Occipital lobe (tissue), 2 donors: ENCODE measurements around the gene LRRK1. TPM values are rescaled to one million over a fixed set of nuclear protein-coding genes. Genes with fewer than 3 reads are reported as not detected.

ENCODE experiments used
- DNase-seq: peaks from one replicate; lab custom pipeline; 2025; lab: John Stamatoyannopoulos, UW
- total RNA-seq: library from RNA; depleted of rRNA; stranded (reverse); fragments of >200 nt; gene quantifications from one replicate; pipeline ENCODE4 v1.2.3, GENCODE V29; 2014

LRRK1 gene
- total RNA-seq, 1 donor from 2014 or later = 1.4 TPM

DNA sequence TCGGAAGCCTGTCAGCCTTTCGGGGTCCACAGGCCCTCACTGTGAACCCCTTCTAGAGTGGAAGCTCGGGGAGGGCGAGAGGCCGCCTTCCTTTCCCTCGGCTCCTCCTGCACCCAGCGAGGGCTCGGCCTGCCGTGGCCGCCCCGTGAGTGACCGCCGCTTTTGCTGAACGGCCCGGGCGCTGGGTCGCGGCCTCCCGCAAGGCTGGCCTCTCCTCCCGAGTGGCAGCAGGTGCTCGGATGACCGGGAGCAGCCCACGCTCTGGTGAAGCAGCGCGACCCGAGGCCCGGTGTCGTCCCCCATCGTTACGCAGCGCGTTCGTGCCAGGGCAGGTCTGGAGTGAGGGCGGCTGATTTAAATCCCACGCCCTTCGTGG lies 53.8 kb downstream of the LRRK1 start:
- no peak for DNase-seq

DNA sequence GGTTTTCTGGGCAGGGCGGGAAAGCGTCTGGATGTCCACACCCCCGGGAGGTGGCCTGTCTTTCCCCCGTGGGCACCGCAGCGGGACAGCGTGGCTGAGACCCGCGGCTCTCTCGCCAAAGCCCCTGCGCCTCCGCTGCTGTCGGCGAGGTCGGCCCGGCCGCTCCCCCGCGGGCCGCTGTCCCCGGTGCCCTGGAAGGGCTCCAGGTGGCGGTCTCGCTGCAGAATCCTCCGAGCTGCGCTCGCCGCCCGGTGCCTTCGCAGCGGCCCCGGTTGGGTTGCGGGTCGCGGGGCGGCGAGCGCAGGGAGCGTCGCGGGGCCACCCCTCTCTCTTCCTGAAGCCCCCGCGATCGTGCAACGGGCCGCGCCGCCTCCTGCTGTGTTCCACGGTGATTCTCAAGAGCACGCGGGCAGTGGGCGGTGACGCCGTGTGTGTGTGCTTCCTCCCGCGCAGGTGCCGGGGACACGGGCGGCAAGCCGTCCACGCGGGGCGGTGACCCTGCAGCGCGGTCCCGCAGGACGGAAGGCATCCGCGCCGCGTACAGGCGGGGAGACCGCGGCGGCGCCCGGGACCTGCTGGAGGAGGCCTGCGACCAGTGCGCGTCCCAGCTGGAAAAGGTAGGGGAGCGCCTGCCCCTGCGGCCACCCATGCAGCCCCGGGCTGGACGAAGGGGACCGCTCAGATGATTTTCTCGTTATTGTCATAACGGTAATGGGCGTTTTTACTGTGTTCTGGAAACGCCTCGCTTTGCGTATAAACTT lies 54.4 kb downstream of the LRRK1 start:
- no peak for DNase-seq

DNA sequence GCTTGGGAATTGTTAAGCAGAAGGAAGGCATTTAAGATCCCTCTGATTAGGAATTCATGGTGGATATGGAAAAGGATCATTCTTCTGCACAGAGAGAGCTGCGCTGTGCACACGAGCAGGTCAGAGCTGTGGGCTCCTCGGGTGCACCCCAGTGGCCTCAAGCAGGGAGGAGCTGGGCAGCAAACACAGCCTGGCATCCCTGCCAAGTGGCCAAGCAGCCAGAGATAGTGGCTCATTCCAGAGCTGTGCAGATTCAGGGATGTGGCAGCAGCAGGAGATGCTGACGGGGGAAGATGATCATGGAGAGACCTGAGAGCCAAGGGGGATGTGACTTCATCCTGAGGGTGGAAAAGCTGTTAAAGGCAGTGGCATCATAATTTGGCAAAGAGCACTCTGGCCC lies 55.9 kb downstream of the LRRK1 start:
- DNase-seq = no peak

DNA sequence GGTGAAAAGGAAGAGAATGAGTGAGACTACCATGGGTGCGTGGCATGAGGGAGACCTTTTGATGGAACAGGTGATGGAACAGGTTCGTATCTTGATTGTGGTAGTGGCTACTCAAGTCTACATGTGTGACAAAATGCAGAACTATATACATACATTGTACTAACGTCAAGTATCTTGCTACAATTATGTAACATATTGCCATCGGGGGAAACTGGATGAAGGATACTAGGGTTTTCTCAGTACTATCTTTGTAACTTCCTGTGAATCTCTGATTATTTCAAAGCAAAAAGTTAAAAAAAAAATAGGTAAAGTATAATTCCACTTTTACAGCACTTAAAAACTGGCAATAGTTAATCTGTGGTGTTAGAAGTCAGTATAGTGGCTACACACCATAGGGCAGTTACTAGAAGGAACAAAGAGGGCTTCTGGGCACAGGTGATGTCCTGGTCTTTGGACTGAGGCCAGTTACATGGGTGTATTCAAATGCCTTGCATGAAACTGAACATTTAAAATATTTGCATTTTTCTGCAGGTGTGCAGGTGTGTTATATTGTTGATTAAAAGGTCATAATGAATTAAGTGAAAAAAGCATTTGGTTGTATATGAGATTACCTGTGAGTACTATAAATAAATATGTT lies 61.4 kb downstream of the LRRK1 start:
- no peak for DNase-seq

DNA sequence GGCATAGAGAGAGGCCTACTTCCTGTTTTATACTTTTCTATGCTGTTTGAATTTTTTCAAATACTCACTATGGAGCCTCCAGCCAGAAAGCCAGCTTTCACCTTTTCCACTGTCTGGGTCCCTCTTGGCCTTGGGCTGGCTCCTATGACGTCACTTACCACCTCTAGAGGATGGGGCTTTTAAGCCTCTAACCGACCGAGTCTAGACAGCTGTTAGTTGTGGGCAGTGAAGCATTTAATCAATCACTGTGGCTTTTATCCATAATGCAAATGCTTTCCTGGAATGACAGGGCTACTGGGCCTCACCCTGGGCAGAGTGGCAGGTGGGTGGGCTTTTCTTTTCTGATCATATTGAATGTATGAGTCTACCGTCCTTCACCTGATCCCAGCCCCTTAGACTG lies 61.9 kb downstream of the LRRK1 start:
- no peak for DNase-seq

DNA sequence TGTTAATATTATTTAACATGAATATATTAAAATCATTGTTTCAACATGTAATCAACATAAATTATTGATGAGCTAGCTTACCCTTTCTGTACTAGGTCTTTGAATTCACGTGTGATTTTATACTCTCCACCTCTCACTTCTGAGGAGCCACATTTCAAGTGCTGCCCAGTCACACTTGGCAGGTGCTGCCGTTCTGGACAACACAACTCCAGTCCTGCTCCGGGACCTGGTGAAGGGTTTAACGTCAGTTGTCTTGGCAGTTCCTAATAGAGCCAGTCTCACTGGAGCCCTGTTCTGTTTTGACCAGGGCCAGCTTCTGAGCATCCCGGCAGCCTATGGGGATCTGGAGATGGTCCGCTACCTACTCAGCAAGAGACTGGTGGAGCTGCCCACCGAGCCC lies 64.1 kb downstream of the LRRK1 start:
- no peak for DNase-seq

DNA sequence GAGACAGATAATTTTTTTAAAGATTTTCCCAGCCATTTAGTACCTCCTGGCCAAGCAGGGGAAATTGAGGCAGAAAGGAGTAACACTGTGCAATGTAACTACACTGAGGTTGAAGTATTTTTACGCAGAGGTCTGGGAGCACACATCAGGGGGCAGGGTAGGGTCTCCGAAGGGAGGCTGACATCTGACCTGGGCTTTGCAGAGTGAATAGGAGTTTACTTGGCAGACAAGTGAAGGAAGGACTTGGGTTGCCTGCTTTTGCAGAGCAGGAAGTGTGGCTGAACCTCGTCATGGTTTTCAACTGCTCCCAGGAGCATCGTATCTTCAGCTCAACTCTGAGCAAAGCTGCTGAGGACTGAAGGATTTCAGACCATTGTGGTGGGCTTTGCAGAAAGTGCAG lies 66.2 kb downstream of the LRRK1 start:
- DNase-seq = no peak

DNA sequence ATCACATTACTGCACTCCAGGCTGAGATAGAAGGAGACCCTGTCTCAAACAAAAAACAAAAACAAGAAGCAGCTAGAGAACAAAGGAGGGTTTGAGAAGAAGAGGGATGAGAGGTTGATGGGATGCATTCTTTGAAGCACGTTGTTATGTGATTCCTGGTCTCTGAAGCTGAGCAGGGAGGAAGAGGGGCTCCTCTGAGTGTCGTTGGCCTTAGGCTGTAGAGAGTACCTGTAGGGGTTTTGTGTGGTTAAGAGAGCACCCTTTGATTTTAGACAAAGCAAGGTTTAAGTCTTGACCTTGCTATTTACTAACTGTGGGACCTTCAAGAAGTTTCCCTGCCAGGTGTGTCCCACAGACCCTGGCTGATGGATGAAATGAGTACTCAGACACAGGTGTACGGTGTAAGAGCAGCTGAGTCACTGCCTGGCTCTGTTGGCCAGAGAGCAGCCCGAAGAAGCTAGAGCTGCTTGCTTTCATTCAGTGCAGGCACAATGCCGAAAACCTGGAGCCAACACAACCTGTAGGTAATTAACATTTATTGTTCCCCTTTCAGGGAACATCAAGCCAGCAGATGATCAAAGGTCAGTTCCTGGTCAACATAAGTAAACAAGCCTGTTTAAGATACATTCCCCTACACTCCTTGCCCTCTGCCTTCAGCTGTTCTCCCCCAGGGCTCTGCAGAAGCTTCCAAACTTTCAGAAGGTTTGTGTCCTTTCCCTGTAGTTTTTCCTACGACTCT lies 67.2 kb downstream of the LRRK1 start:
- no peak for DNase-seq

DNA sequence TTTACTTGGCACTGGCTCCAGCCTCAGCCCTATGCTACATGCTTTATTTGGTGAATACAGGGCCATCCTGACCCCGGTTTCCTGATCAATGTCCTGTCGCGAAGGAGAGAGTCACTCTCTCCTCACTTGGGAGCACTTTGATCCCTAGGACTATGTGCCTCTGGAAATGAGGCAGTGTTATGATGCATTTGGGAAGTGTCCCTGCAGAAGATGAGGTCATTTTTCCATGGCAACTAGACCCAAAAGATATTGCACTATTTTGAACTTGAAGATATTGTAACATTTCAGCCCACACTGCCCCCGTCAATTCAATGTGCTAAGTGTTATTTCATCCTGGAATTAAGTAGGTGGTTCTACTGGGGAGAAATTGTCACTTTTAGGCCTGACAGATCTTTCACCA lies 68.0 kb downstream of the LRRK1 start:
- no peak for DNase-seq

DNA sequence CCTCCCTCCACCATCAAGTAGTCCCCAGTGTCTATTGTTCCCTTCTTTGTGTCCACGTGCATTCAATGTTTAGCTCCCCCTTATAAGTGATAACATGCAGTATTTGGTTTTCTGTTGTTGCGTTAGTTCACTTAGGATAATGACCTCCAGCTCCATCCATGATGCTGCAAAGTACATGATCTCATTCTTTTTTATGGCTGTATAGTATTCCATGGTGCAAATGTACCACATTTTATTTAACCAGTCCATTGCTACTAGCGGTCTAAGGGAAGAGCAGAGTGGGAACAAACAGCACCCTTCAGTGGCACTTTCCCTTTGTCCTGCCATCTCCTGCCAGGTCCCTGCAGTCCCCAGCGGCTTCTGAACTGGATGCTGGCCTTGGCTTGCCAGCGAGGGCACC lies 69.1 kb downstream of the LRRK1 start:
- no peak for DNase-seq

DNA sequence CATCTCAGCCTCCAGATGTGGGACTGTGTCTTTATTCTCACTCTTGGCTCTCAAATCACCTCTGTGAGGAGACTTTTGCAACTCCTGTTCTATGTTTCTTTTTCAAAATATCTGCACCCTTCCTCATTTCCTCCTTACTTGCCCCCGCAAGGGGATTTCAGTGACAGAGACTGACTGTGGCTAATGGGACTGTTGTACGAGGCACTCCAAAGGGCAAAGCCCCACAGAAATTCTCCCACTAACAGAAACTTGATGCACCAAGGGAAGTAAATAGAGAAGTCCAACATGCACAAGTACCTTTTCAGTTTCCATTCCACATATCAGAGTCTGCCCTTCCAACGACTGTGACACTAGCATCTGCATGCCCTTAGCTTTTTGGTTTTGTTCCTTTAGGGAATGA lies 69.7 kb downstream of the LRRK1 start:
- no peak for DNase-seq

DNA sequence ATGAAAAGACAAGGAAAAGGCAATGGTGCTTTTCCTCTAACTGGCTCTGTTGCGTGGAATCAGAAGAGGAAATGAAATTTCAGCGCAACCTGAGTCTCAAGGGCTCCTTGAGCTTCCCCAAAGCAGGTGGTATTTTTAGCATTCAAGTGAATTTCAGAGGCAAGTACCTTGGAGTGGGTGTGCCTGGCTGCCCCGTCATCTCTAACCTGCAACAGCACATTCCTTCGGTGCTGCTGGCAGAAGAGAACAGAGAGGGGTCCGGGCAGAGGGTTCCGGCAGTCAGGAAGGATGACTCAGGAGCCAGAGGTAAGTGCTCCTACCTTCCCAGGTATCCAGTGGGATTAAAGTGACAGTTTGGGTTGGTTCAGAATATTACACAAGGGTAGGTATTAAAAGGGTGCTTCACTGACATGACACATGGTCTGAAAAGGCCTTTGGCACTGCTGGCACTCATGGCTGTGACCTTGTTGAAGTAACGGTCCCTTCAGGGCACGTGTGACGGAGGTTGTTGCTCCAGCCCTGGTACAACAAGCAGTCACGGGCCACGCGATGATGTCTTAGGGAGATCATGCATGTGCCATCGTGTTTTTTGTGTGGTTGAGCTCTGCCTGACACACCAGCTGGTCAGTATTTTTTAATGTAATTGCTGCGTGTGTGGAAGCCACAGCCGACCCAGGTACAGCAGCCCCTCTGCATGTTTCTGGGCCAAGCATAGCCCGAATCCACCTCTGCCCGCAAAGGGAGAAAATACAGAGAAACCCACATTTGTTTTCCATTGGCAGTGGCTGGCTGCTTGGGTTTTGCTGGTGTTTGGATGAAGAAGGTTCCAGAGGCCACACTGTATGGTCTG lies 75.7 kb downstream of the LRRK1 start:
- DNase-seq = no peak

DNA sequence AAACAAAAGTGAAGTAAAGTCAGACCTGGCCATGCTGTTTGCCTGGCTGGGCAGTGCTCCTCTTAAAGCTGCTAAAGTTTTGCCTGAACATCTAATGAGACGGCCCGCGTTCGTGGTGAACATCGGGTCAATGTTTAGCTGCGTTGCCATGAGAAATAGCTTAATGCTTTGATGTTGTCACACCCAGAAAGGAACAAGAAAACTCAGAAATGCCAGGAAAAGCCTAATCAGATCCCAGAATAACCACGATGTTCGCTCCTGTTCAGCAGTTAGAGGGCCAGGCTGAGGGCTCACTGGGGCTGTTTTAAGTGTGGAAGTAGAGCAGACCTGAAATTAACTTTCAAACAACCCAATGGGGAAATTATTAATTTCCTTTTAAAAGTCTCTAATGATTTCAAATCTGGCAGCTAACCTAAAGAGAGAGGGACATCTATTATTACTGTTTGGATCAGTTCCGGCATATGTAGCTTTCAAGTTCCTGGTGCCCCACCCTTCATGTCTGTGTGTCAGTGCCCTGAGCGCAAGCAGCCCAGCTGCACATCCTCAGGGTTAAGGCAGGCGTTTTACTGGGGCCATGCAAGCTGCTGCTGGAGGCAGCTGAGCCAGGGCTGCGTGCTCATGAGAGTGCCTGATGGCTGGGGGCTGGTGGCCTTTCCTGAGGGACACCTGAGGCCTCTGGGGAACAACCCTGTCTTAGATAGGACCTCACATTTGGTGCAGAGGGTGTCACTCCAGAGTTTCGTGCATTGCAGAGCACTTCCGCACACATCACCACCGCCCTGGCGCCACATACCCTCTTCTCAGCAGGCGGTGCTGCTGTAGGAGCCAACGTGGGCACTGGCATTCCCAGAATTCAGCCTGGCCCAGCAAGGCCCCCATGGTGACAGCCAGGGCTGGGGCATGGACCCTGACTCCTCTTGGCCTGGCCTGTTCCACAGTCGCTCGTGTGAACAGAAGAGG lies 76.6 kb downstream of the LRRK1 start:
- no peak for DNase-seq

DNA sequence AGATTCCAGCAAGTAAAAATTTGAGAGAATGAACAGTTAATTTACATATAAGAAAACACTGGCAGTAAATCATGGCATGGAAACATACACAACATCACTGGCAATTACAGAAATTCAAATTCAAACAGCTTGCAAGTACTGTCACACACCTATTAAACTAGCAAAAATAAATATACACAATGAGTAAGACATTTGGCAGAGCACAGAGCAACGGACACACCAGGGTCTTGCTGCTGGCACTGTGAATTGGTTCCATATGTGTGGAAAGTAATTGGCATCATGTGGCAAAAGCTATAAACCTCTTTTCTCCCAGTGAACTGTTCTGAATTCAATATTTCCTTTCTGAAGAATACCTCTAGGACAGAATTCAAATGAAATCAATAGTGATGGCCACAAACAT lies 78.3 kb downstream of the LRRK1 start:
- DNase-seq = no peak

DNA sequence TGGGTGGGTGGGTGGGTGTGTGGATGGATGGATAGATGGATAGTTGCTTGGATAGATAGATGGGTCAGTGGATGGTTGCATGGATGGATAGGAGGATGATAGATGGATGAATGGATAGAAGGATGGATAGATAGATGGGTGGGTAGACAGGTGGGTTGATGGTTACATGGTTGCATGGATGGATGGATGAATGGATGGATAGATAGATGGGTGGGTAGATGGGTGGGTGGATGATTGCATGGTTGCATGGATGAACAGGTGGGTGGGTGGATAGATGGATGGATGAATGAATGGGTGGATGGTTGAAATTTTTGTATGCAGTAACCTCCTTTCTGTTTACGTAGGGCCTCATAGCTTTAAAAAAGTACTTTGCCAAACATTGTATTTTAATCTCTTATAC lies 79.5 kb downstream of the LRRK1 start:
- DNase-seq = no peak

DNA sequence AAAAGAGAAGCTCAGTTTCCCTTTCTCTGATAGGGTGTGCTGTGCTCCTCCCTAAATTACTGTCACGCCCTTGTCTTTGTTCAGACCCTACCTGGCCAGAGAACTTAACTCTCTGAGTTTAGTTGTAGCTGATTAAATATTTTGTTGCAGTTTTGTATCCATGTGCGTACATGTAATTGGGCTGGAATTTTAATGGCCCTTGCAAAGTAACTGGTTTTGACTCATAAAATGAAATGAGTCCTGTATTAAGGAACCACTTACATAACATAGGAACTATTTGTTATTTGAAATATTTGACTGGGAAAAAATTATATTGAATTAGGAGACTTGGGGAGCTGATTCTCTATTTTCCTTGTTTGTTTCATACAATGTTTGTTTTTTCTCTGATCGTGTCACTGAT lies 80.2 kb downstream of the LRRK1 start:
- DNase-seq = no peak

DNA sequence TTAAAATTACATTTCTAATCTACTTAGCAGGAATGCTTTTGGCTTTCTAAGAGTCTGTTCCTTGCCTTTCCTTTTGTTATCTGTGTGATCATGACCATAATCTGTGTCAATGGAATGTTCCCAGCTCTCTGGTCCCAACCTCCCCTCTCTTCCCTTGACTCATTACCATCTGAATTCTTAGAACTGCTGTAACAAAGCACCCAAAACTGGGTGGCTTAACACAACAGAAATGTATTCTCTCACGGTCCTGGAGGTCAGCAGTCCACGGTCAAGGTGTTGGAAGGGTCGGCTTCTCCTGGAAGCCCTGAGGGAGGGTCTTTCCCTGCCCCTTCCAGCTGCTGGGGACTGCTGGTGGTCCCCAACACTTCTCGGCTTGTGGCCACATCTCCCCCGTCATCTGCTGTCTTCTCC lies 81.1 kb downstream of the LRRK1 start:
- DNase-seq = no peak

DNA sequence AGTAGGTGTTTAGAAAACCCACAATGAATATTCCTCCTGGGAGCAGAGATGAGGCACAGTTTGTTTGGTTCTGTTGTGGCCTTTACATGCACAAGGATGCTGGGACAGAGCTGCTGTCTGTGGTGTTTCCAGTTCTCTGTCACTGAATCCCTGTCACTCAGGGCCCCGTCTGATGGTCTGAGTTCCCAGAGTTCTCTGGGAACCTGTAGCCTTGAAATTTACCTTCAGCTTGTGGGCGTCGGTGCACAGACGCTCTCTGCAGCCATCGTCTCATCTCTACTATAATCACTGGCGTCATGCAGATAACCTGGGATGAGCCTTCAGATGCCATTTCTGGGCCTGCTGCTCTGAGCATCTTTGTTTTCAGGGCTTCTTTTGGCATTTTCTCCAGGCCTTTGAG lies 81.9 kb downstream of the LRRK1 start:
- no peak for DNase-seq

DNA sequence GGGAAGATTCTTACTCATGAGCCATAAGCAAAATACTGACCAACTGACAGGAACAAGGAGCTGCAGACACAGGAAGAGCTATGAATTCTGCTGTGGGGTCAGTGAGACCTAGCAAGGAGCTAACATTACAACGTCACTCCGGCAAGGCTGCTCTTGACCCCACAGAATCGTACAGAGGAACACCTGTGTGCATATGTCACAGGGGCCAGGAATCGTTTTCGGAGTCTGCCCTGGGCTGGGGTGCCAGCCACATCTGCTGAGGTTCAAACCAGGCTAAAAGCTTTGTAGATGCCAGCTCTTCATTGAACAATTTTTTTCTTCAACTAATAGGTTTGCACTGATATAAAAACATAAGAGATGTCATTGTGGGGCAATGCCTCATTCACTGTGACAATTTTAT lies 82.6 kb downstream of the LRRK1 start:
- DNase-seq = no peak

DNA sequence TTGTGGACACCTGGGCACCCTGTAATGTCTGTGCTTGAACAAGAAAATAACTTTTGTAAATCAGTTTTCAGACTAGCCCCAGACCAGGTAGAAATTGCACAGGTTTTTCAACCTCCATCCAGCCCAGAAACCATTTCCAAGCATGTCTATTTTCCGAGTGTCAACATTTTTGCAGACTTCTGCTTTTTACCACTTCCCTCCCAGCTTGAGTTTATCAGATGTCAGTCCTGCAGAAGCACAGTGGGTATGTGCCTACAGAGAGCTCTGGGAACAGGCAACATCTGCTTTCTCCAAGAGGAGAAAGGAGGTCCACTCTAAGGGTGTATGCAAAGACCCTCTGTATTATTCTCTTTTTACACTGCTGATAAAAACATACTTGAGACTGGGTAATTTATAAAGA lies 83.9 kb downstream of the LRRK1 start:
- DNase-seq = no peak

DNA sequence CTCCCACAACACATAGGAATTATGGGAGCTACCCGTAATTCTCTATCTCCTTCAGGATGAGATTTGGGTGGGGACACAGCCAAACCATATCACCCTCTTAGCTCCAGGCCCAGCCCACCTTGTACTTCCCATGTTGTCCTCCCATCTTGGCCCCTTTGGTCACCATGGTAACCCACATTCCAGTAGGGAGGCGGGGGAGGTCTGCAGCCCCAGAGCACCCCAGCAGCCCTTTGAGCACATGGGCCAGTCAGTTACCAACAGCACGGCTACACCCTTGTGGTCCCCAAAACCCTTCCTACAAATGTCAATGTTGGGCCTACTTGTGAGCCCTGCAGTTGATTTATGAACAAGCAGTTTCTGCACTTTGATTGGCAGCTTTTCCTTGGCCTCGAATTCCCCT lies 84.5 kb downstream of the LRRK1 start:
- no peak for DNase-seq
